Hindlimb muscle (tissue), 1 donor: ENCODE results near the gene UBASH3A. TPM values are rescaled to one million over a fixed set of nuclear protein-coding genes. Genes with fewer than 3 reads are reported as not detected.

Source experiments
- DNase-seq: peaks from one replicate; pipeline ENCODE4 v3.0.0-alpha.2; 2013
- polyA plus RNA-seq: library from polyadenylated mRNA; unstranded; fragments of 120-200 nt; gene quantifications from one replicate; pipeline ENCODE4 v1.2.1, GENCODE V29; 2013; ENCODE audit not compliant: insufficient read length

Gene UBASH3A
- polyA plus RNA-seq, 1 donor, result not detected

- DNase-seq, result no peak
These were observed 67.5 kb downstream of the UBASH3A start for GRCh38 chr21:42471206-42471605.

GRCh38 chr21:42471716-42472330 lies 68.1 kb downstream of the UBASH3A start:
- DNase-seq, result no peak

- no peak for DNase-seq
These were observed 68.8 kb downstream of the UBASH3A start for GRCh38 chr21:42472521-42472920.

GRCh38 chr21:42473498-42474042 lies 69.9 kb downstream of the UBASH3A start:
- DNase-seq, result no peak

GRCh38 chr21:42474043-42474831 lies 70.5 kb downstream of the UBASH3A start:
- DNase-seq, result no peak

- DNase-seq, result no peak
These were observed 71.3 kb downstream of the UBASH3A start for GRCh38 chr21:42475036-42475435.

GRCh38 chr21:42475526-42476387 lies 72.1 kb downstream of the UBASH3A start:
- no peak for DNase-seq

GRCh38 chr21:42476388-42477331 lies 73.0 kb downstream of the UBASH3A start:
- DNase-seq, result no peak

GRCh38 chr21:42478504-42478903 lies 74.8 kb downstream of the UBASH3A start:
- DNase-seq, result no peak

- DNase-seq, result no peak
These were observed 75.9 kb downstream of the UBASH3A start for GRCh38 chr21:42479582-42479981.

GRCh38 chr21:42480736-42481135 lies 77.0 kb downstream of the UBASH3A start:
- DNase-seq, result no peak

GRCh38 chr21:42481169-42481568 lies 77.5 kb downstream of the UBASH3A start:
- no peak for DNase-seq

- no peak for DNase-seq
These were observed 81.3 kb downstream of the UBASH3A start for GRCh38 chr21:42484966-42485365.

GRCh38 chr21:42486072-42486471 lies 82.4 kb downstream of the UBASH3A start:
- DNase-seq, result no peak

- DNase-seq, result no peak
These were observed 82.8 kb downstream of the UBASH3A start for GRCh38 chr21:42486531-42486930.

- no peak for DNase-seq
These were observed 85.4 kb downstream of the UBASH3A start for GRCh38 chr21:42489006-42489563.

- no peak for DNase-seq
These were observed 86.3 kb downstream of the UBASH3A start for GRCh38 chr21:42489991-42490390.

- no peak for DNase-seq
These were observed 87.0 kb downstream of the UBASH3A start for GRCh38 chr21:42490720-42491119.

GRCh38 chr21:42491328-42491727 lies 87.6 kb downstream of the UBASH3A start:
- DNase-seq, result no peak

GRCh38 chr21:42492201-42492600 lies 88.5 kb downstream of the UBASH3A start:
- DNase-seq, result no peak
